HCT116 (cell line): ENCODE results near the gene DIP2A. TPM values are rescaled to one million over a fixed set of nuclear protein-coding genes. Genes with fewer than 3 reads are reported as not detected.

Experiments used
- ATAC-seq: fragments of 200-7000 bp; cut with Tn5 transposase; 2 replicates; pipeline ENCODE4 v1.9.1; 2020; ENCODE audit warnings: mild to moderate bottlenecking, moderate library complexity
- BruUV-seq: library from RNA; stranded (reverse); fragments of 400-500 nt; replicated peaks from 2 replicates; lab custom pipeline; 2021; lab: Mats Ljungman, UMichigan
- CTCF ChIA-PET: fragments of 300-600 bp; sonication (Branson Sonifier 250); formaldehyde crosslinking; loops from one replicate; lab custom pipeline; 2021; ENCODE audit warnings: antibody characterized with exemption; lab: Charles Lee
- POLR2A ChIA-PET: fragments of 300-600, 350-600 bp; sonication (Branson Sonifier 250); formaldehyde crosslinking; loops from one replicate; lab custom pipeline; 2021; ENCODE audit warnings: antibody characterized with exemption; lab: Charles Lee
- RAD21 ChIA-PET, 2 experiments: fragments of 300-600 bp; sonication (Branson Sonifier 250); formaldehyde crosslinking; loops; one replicate each; lab custom pipeline; 2023; ENCODE audit warnings: low total read pairs in 2 of 2; ENCODE audit not compliant: uncharacterized antibody in 2 of 2, unreplicated experiment in 2 of 2, low non-redundant PET in 1 of 2; lab: Charles Lee
- DNase-seq: peaks from one replicate; pipeline ENCODE4 v3.0.0-alpha.2; 2010; ENCODE audit warnings: low read depth, low spot score
- H2AFZ ChIP-seq: fragments of 200-600 bp; shearing (Covaris generic), sonication (generic); 2 replicates; pipeline ENCODE4 v1.6.1; 2017; ENCODE audit warnings: low read depth, mixed run types, mixed read lengths, antibody characterized with exemption, low read length; ENCODE audit not compliant: poor library complexity, severe bottlenecking
- H3K27ac ChIP-seq: 2 replicates; pipeline ENCODE4 v1.5.1; 2012; ENCODE audit warnings: low read depth, low read length
- H3K27me3 ChIP-seq: fragments of 200-600 bp; sonication (generic); 2 replicates; pipeline ENCODE4 v1.6.1; 2016; ENCODE audit warnings: mixed run types, low read length, mixed read lengths; ENCODE audit not compliant: insufficient read depth
- H3K36me3 ChIP-seq, 2 experiments: fragments of 200-500 bp in 1 of 2; fragments of 200-600 bp in 1 of 2; sonication (Bioruptor generic) in 1 of 2; sonication (generic) in 1 of 2; 2 replicates each; pipeline versions ENCODE4 v1.5.1 to v1.6.1; 2014 to 2016; ENCODE audit warnings: low read length in 2 of 2, inconsistent platforms in 1 of 2, mixed read lengths in 1 of 2, mixed run types in 1 of 2; ENCODE audit not compliant: insufficient read depth in 2 of 2, control insufficient read depth in 1 of 2
- H3K4me1 ChIP-seq, 2 experiments: fragments of 200-600 bp in 1 of 2; sonication (generic) in 1 of 2; 2 replicates each; pipeline versions ENCODE4 v1.5.1 to v1.6.1; 2012 to 2017; ENCODE audit warnings: low read length in 2 of 2, inconsistent platforms in 1 of 2, mild to moderate bottlenecking in 1 of 2, mixed read lengths in 1 of 2, mixed run types in 1 of 2, moderate library complexity in 1 of 2; ENCODE audit not compliant: insufficient read depth in 2 of 2, control insufficient read depth in 1 of 2
- H3K4me2 ChIP-seq: fragments of 200-600 bp; sonication (generic); 2 replicates; pipeline ENCODE4 v1.6.1; 2017; ENCODE audit warnings: mixed run types, low read length, mixed read lengths
- H3K4me3 ChIP-seq, 2 experiments: fragments of 200-600 bp in 1 of 2; sonication (generic) in 1 of 2; replicated peaks in 1 of 2; 2 replicates each; pipeline ENCODE4 v1.5.1; 2011 to 2016; ENCODE audit warnings: low read length in 2 of 2, control low read depth in 1 of 2, low read depth in 1 of 2, mild to moderate bottlenecking in 1 of 2, mixed read lengths in 1 of 2, mixed run types in 1 of 2
- H3K79me2 ChIP-seq: fragments of 200-600 bp; sonication (generic); 2 replicates; pipeline ENCODE4 v1.6.1; 2017; ENCODE audit warnings: mild to moderate bottlenecking, mixed run types, low read length, moderate library complexity, mixed read lengths; ENCODE audit not compliant: insufficient read depth
- H3K9ac ChIP-seq: fragments of 200-600 bp; sonication (generic); 2 replicates; pipeline ENCODE4 v1.6.1; 2016; ENCODE audit warnings: low read length, mixed read lengths
- H3K9me2 ChIP-seq: fragments of 200-600 bp; sonication (generic), shearing (Covaris generic); 2 replicates; pipeline ENCODE4 v1.6.1; 2017; ENCODE audit warnings: mixed run types, mild to moderate bottlenecking, moderate library complexity; ENCODE audit not compliant: insufficient read depth
- H3K9me3 ChIP-seq, 2 experiments: fragments of 200-500 bp in 1 of 2; fragments of 200-600 bp in 1 of 2; sonication (Bioruptor generic) in 1 of 2; sonication (generic) in 1 of 2; 2 replicates each; pipeline ENCODE4 v1.6.1; 2014 to 2017; ENCODE audit warnings: low read length in 2 of 2, mixed read lengths in 2 of 2, inconsistent platforms in 1 of 2, low read depth in 1 of 2, mild to moderate bottlenecking in 1 of 2, mixed run types in 1 of 2, moderate library complexity in 1 of 2; ENCODE audit not compliant: control insufficient read depth in 1 of 2, insufficient read depth in 1 of 2
- H4K20me1 ChIP-seq: fragments of 200-600 bp; sonication (generic), shearing (Covaris generic); 2 replicates; pipeline ENCODE4 v1.6.1; 2017; ENCODE audit warnings: mixed run types, mild to moderate bottlenecking, moderate library complexity; ENCODE audit not compliant: insufficient read depth
- CTCF ChIP-seq, 3 experiments: fragments of 200-600 bp in 1 of 3; sonication (generic) in 1 of 3; IDR thresholded peaks in 2 of 3; conservative IDR thresholded peaks in 1 of 3; 2 replicates each; pipeline ENCODE4 v1.5.1; 2012 to 2017; ENCODE audit warnings: low read depth in 2 of 3, low read length in 2 of 3, antibody characterized with exemption in 1 of 3, borderline replicate concordance in 1 of 3, control low read depth in 1 of 3, mild to moderate bottlenecking in 1 of 3, mixed read lengths in 1 of 3, mixed run types in 1 of 3, moderate library complexity in 1 of 3; ENCODE audit not compliant: insufficient read depth in 1 of 3
- EZH2phosphoT487 ChIP-seq: fragments of 200-600 bp; IDR thresholded peaks from 2 replicates; pipeline ENCODE4 v1.6.1; 2018; ENCODE audit warnings: antibody characterized with exemption, borderline replicate concordance
- JUND ChIP-seq: IDR thresholded peaks from 2 replicates; pipeline ENCODE4 v1.6.1; 2012
- REST ChIP-seq: IDR thresholded peaks from 2 replicates; pipeline ENCODE4 v1.6.1; 2012; ENCODE audit warnings: low read depth
- TCF7L2 ChIP-seq: IDR thresholded peaks from 2 replicates; pipeline ENCODE4 v1.7.0; 2011; ENCODE audit warnings: borderline replicate concordance, inconsistent platforms; ENCODE audit not compliant: insufficient read depth, insufficient read length; ENCODE audit errors: extremely low read depth
- YY1 ChIP-seq: IDR thresholded peaks from 2 replicates; pipeline ENCODE4 v1.6.1; 2011; ENCODE audit warnings: low read length, low read depth, moderate library complexity, mild to moderate bottlenecking; ENCODE audit not compliant: insufficient replicate concordance; ENCODE audit errors: extremely low read depth
- ZFX ChIP-seq: fragments of 450-650 bp; IDR thresholded peaks from 2 replicates; pipeline ENCODE4 v1.6.1; 2017
- intact Hi-C: fragments of 100-400 bp; cut with micrococcal nuclease; formaldehyde crosslinking; loops from 2 replicates; pipeline ENCODE4 v1.10.0; 2022
- total RNA-seq: library from RNA; stranded (reverse); gene quantifications from one replicate; pipeline ENCODE4 v1.2.1, GENCODE V29; 2021; ENCODE audit not compliant: unreplicated experiment

Gene DIP2A
- total RNA-seq, 1 experiment from 2014 or later, result 39.9 TPM

- Histone ChIP-seq H3K4me1 (no peaks in the 10 kb centered on the region), H3K27me3 (no peaks in the 10 kb centered on the region), H3K4me3 (no peak overlapping the region), H3K9me2 (no peaks in the 10 kb centered on the region), H3K9ac (no peak overlapping the region), H3K79me2 (no peaks in the 10 kb centered on the region), H3K4me2 (no peak overlapping the region), H3K27ac (no peak overlapping the region), H2AFZ (no peak overlapping the region), H3K36me3 (peaks cover 2 to 6% of the 10 kb centered on the region in 2 experiments; a peak in 2 of 4 replicates), H3K9me3 (no peaks in the 10 kb centered on the region), H4K20me1 (no peaks in the 10 kb centered on the region)
- TF ChIP-seq TCF7L2 (no peak), YY1 (no peak), ZFX (no peak), EZH2phosphoT487 (no peak), CTCF (IDR thresholded peaks at IDR 0.05 in 2 of 3, conservative IDR thresholded peaks at IDR 0.05 in 1 of 3; ENCODE audit: borderline replicate concordance in 1 of 3, insufficient read depth in 1 of 3, low read depth in 2 of 3, low read length in 2 of 3) (no peak), REST (no peak), JUND (no peak)
- RAD21 ChIA-PET, result no interaction called here
- CTCF ChIA-PET, result no interaction called here
- no peak for ATAC-seq
- DNase-seq, result no peak
- POLR2A ChIA-PET, result no interaction called here
- intact Hi-C loops, result no loop called here
- BruUV-seq, result no TSS peak
Observed at GRCh38 chr21:46429754-46430681, 28.7 kb upstream of the DIP2A start.
